ENCODE measurements around the gene IQGAP2. TPM values are rescaled to one million over a fixed set of nuclear protein-coding genes. Genes with fewer than 3 reads are reported as not detected.

Gene IQGAP2
- total RNA-seq, 1 donor from 2014 or later, result 4.0 TPM

GRCh38 chr5:76476474-76477038 lies 73.5 kb downstream of the IQGAP2 start:
- no peak for TF ChIP-seq CTCF (IDR thresholded peaks at IDR 0.05; ENCODE audit: insufficient read depth, low read length, poor library complexity, severe bottlenecking)
- no peak for DNase-seq (ENCODE audit: low read depth)
- Histone ChIP-seq H3K36me3 (ENCODE audit: control insufficient read depth, insufficient read depth, low read length) (no peaks in the 10 kb centered on the region), H3K27me3 (ENCODE audit: control insufficient read depth, insufficient read depth, low read length) (no peaks in the 10 kb centered on the region), H3K4me3 (ENCODE audit: low read depth, low read length) (no peak overlapping the region)

DNA sequence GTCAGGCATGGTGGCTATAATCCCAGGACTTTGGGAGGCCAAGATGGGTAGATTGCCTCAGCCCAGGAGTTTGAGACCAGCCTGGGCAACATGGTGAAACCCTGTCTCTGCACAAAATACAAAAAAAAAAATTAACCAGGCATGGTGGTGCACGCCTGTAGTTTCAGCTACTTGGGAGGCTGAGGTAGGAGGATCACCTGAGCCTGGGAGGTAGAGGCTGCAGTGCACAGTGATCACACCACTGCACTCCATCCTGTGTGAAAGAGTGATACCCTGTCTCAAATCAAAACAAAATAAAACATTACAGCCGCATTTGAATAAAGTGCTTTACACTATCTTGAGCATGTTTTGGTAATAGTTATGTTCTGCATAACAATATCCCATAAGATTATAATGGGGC lies 74.0 kb downstream of the IQGAP2 start:
- no peak for DNase-seq (ENCODE audit: low read depth)
- H3K36me3 ChIP-seq (ENCODE audit: control insufficient read depth, insufficient read depth, low read length), result no peaks in the 10 kb centered on the region
- no peak for TF ChIP-seq CTCF (IDR thresholded peaks at IDR 0.05; ENCODE audit: insufficient read depth, low read length, poor library complexity, severe bottlenecking)

DNA sequence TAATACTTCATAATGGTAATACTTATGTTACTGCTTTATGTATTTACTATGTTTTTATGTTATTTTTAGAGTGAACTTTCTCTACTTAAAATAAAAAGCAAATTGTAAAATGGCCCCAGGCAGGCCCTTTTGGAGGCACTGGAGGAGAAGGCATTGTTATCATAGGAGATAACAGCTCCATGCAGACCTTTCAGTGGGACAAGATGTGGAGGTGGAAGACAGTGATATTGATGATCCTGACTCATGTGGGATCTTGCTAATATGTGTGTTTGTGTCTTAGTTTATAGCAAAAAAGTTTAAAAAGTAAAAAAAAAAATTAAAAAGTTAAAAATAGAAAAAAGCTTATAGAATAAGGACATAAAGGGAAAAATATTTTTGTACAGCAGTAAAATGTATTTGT lies 74.5 kb downstream of the IQGAP2 start:
- TF ChIP-seq CTCF (IDR thresholded peaks at IDR 0.05; ENCODE audit: insufficient read depth, low read length, poor library complexity, severe bottlenecking), result no peak
- Histone ChIP-seq H3K27me3 (ENCODE audit: control insufficient read depth, insufficient read depth, low read length) (no peaks in the 10 kb centered on the region), H3K4me3 (ENCODE audit: low read depth, low read length) (no peak overlapping the region), H3K36me3 (ENCODE audit: control insufficient read depth, insufficient read depth, low read length) (no peaks in the 10 kb centered on the region)
- DNase-seq (ENCODE audit: low read depth), result no peak

More for the DNA sequence above, 74.0 kb downstream of the IQGAP2 start:
- Histone ChIP-seq H3K27me3 (ENCODE audit: control insufficient read depth, insufficient read depth, low read length) (no peaks in the 10 kb centered on the region), H3K4me3 (ENCODE audit: low read depth, low read length) (no peak overlapping the region)

GRCh38 chr5:76479281-76479680 lies 76.2 kb downstream of the IQGAP2 start:
- no peaks in the 10 kb centered on the region for H3K36me3 ChIP-seq (ENCODE audit: control insufficient read depth, insufficient read depth, low read length)
- H3K4me3 ChIP-seq (ENCODE audit: low read depth, low read length), result no peak overlapping the region
- DNase-seq (ENCODE audit: low read depth), result no peak
- H3K27me3 ChIP-seq (ENCODE audit: control insufficient read depth, insufficient read depth, low read length), result no peaks in the 10 kb centered on the region
- no peak for TF ChIP-seq CTCF (IDR thresholded peaks at IDR 0.05; ENCODE audit: insufficient read depth, low read length, poor library complexity, severe bottlenecking)

DNA sequence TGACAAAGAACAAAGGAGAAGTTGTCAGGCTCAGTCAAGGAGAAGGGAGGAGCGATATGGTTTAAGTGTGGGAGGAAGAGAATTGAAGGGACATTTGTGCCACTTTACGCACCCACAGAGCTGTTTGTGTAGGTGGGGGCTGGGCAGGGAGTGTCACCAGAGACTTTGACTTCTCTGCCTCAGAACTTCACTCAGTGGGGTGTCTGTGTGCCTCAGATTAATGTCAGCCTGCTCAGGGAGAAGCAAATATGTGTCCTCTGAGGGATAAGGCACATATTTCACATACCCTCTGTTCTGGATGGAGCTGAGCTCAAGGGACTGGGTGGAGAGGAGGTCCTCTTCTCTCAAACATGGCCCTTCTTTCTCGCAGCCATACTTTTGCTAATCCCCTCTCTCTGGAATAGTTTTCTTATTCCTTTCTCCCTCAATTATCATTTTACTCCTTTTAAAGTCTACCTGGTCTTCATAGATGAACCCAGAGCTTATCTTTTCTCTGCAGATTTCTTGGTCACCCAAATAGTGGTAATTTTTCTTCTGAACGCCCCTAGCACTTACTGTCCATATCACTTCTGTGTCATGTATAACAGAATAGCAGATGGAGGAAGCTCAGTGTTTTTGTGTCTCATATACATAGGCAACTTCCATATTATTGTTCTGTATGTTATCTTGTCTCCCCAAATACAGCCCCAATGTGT lies 77.0 kb downstream of the IQGAP2 start:
- Histone ChIP-seq H3K36me3 (ENCODE audit: control insufficient read depth, insufficient read depth, low read length) (no peaks in the 10 kb centered on the region), H3K4me3 (ENCODE audit: low read depth, low read length) (no peak overlapping the region), H3K27me3 (ENCODE audit: control insufficient read depth, insufficient read depth, low read length) (no peaks in the 10 kb centered on the region)
- no peak for DNase-seq (ENCODE audit: low read depth)
- no peak for TF ChIP-seq CTCF (IDR thresholded peaks at IDR 0.05; ENCODE audit: insufficient read depth, low read length, poor library complexity, severe bottlenecking)

DNA sequence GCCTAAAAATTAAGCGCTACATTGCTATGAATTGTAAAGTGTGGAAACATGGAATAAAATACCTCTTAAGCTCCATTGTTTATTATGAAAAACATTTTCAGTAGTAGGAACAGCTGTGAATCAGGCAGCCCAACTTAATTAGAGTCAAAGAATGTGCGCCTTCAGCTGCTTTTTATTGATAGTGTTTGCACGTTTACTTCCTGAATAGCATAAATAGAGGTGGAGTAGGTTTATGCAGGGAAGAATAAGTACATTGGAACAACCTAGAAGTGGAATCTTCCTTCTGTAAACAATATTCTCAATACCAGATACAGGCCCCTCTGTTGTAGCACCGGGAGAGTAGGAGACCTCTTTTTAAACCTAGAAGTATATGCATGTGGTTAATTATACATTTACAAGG lies 79.9 kb downstream of the IQGAP2 start:
- no peak overlapping the region for H3K4me3 ChIP-seq (ENCODE audit: low read depth, low read length)
- H3K36me3 ChIP-seq (ENCODE audit: control insufficient read depth, insufficient read depth, low read length), result no peaks in the 10 kb centered on the region
- no peaks in the 10 kb centered on the region for H3K27me3 ChIP-seq (ENCODE audit: control insufficient read depth, insufficient read depth, low read length)
- TF ChIP-seq CTCF (IDR thresholded peaks at IDR 0.05; ENCODE audit: insufficient read depth, low read length, poor library complexity, severe bottlenecking), result no peak
- DNase-seq (ENCODE audit: low read depth), result no peak

Data from kidney epithelial cell (primary cell).